ENCODE data around the gene PRR23B. TPM values are rescaled to one million over a fixed set of nuclear protein-coding genes. Genes with fewer than 3 reads are reported as not detected.

Gene PRR23B
- total and polyA plus RNA-seq, 10 donors, result not detected

GRCh38 chr3:138985932-138986331 is 34.8 kb downstream of the PRR23B start:
- Histone ChIP-seq H3K4me1 (no peaks in the 10 kb centered on the region), H3K4me3 (no peak overlapping the region), H3K27me3 (replicated peaks in 1 of 7) (peaks cover 0 to 8% (median 0%) of the 10 kb centered on the region in 7 donors), H3K36me3 (no peaks in the 10 kb centered on the region), H3K9me3 (no peaks in the 10 kb centered on the region), H3K27ac (no peak overlapping the region)
- intact Hi-C loops (cut with DNase I; ENCODE audit: low total_unique reads), result no loop called here
- 50 to 70% (median 58%) methylated on average over 4 of the region's 4 CpGs for WGBS, 5 donors
- no peak for TF ChIP-seq POLR2AphosphoS5 (IDR thresholded peaks at IDR 0.05)
- TF ChIP-seq POLR2A (IDR thresholded peaks at IDR 0.05), result no peak
- no peak for DNase-seq

GRCh38 chr3:138984816-138985215 is 35.9 kb downstream of the PRR23B start:
- Histone ChIP-seq H3K9me3 (no peaks in the 10 kb centered on the region), H3K36me3 (no peaks in the 10 kb centered on the region), H3K27ac (no peak overlapping the region), H3K4me3 (no peak overlapping the region), H3K4me1 (no peaks in the 10 kb centered on the region), H3K27me3 (replicated peaks in 1 of 7) (peaks cover 0 to 8% (median 0%) of the 10 kb centered on the region in 7 donors)
- WGBS, 5 donors, result 34 to 88% (median 64%) methylated on average over 3 of the region's 3 CpGs
- TF ChIP-seq POLR2AphosphoS5 (IDR thresholded peaks at IDR 0.05), result no peak
- TF ChIP-seq POLR2A (IDR thresholded peaks at IDR 0.05), result no peak
- no peak for TF ChIP-seq CTCF (IDR thresholded peaks at IDR 0.05 in 8 of 11, conservative IDR thresholded peaks at IDR 0.05 in 3 of 11)
- intact Hi-C loops (cut with DNase I; ENCODE audit: low total_unique reads), result no loop called here
- DNase-seq, result no peak

- H3K9me3 ChIP-seq, result no peaks in the 10 kb centered on the region
- no peaks in the 10 kb centered on the region for H3K36me3 ChIP-seq
- H3K4me3 ChIP-seq, result no peak overlapping the region
- peaks cover 0 to 16% (median 0%) of the 10 kb centered on the region in 7 donors for H3K27me3 ChIP-seq (replicated peaks in 1 of 7)
- no peaks in the 10 kb centered on the region for H3K4me1 ChIP-seq
- no peak overlapping the region for H3K27ac ChIP-seq
- intact Hi-C loops (cut with DNase I; ENCODE audit: low total_unique reads), result no loop called here
- no peak for DNase-seq
- TF ChIP-seq POLR2AphosphoS5 (IDR thresholded peaks at IDR 0.05), result no peak
- no peak for TF ChIP-seq POLR2A (IDR thresholded peaks at IDR 0.05)
- no peak for TF ChIP-seq CTCF (IDR thresholded peaks at IDR 0.05 in 8 of 11, conservative IDR thresholded peaks at IDR 0.05 in 3 of 11)
These were observed 44.7 kb downstream of the PRR23B start for GRCh38 chr3:138976047-138976446.

GRCh38 chr3:138975351-138975750 is 45.4 kb downstream of the PRR23B start:
- DNase-seq, result no peak
- no peak overlapping the region for H3K4me3 ChIP-seq
- H3K36me3 ChIP-seq, result no peaks in the 10 kb centered on the region
- intact Hi-C loops (cut with DNase I; ENCODE audit: low total_unique reads), result no loop called here
- H3K9me3 ChIP-seq, result no peaks in the 10 kb centered on the region
- TF ChIP-seq POLR2AphosphoS5 (IDR thresholded peaks at IDR 0.05), result no peak
- no peak for TF ChIP-seq CTCF (IDR thresholded peaks at IDR 0.05 in 8 of 11, conservative IDR thresholded peaks at IDR 0.05 in 3 of 11)
- TF ChIP-seq POLR2A (IDR thresholded peaks at IDR 0.05), result no peak
- no peak overlapping the region for H3K27ac ChIP-seq
- 87 to 94% (median 93%) methylated on average over 4 to 8 of the region's 8 CpGs for WGBS, 5 donors
- peaks cover 0 to 22% (median 0%) of the 10 kb centered on the region in 7 donors for H3K27me3 ChIP-seq (replicated peaks in 1 of 7)
- no peaks in the 10 kb centered on the region for H3K4me1 ChIP-seq

- Histone ChIP-seq H3K36me3 (no peaks in the 10 kb centered on the region), H3K4me3 (no peak overlapping the region), H3K27ac (no peak overlapping the region), H3K4me1 (no peaks in the 10 kb centered on the region), H3K9me3 (no peaks in the 10 kb centered on the region), H3K27me3 (replicated peaks in 1 of 7) (peaks cover 0 to 25% (median 0%) of the 10 kb centered on the region in 7 donors)
- intact Hi-C loops (cut with DNase I; ENCODE audit: low total_unique reads), result no loop called here
- DNase-seq, result no peak
- TF ChIP-seq CTCF (IDR thresholded peaks at IDR 0.05 in 8 of 11, conservative IDR thresholded peaks at IDR 0.05 in 3 of 11), result no peak
- no peak for TF ChIP-seq POLR2AphosphoS5 (IDR thresholded peaks at IDR 0.05)
- TF ChIP-seq POLR2A (IDR thresholded peaks at IDR 0.05), result no peak
- WGBS, 5 donors, result 61 to 75% (median 70%) methylated on average over 5 of the region's 5 CpGs
These were observed 46.3 kb downstream of the PRR23B start for GRCh38 chr3:138974462-138974861.

Measured in spleen (tissue), 11 donors.